Transverse colon (tissue), 4 donors: ENCODE results near the gene CDH11. TPM values are rescaled to one million over a fixed set of nuclear protein-coding genes. Genes with fewer than 3 reads are reported as not detected.

Experiments
- DNase-seq: peaks from one replicate; pipeline ENCODE4 v3.0.0-alpha.2; 2019
- H3K27ac ChIP-seq, 4 donors: fragments of 200-600 bp; sonication (generic); 2 replicates each; pipeline ENCODE4 v1.5.1; 2016 to 2018; ENCODE audit warnings: inconsistent platforms in 4 of 4
- H3K27me3 ChIP-seq: fragments of 200-600 bp; sonication (generic); 2 replicates; pipeline ENCODE4 v1.5.1; 2017; ENCODE audit warnings: inconsistent platforms
- H3K36me3 ChIP-seq, 4 donors: fragments of 200-600 bp; sonication (generic); 2 replicates each; pipeline ENCODE4 v1.5.1; 2017 to 2019; ENCODE audit warnings: inconsistent platforms in 4 of 4
- H3K4me1 ChIP-seq, 4 donors: fragments of 200-600 bp; sonication (generic); 2 replicates each; pipeline ENCODE4 v1.5.1; 2017 to 2020; ENCODE audit warnings: inconsistent platforms in 4 of 4
- H3K4me3 ChIP-seq, 4 donors: fragments of 200-600 bp; sonication (generic); 1 replicate in 1 of 4; 2 replicates in 3 of 4; pipeline versions ENCODE4 v1.5.1 to v1.6.1; 2017 to 2019; ENCODE audit warnings: inconsistent platforms in 4 of 4
- H3K9me3 ChIP-seq, 2 donors: fragments of 200-600 bp; sonication (generic); 2 replicates each; pipeline ENCODE4 v1.5.1; 2017 to 2019; ENCODE audit warnings: inconsistent platforms in 2 of 2
- CTCF ChIP-seq, 5 experiments: fragments of 200-600 bp in 3 of 5; fragments of 450-650 bp in 2 of 5; sonication (generic) in 3 of 5; IDR thresholded peaks; 1 replicate in 2 of 5; 2 replicates in 3 of 5; pipeline ENCODE4 v1.5.1; 2016 to 2017; ENCODE audit warnings: antibody characterized with exemption in 5 of 5, inconsistent platforms in 3 of 5, mild to moderate bottlenecking in 2 of 5, moderate library complexity in 1 of 5
- EP300 ChIP-seq: sonication (generic); formaldehyde crosslinking; IDR thresholded peaks from one replicate; pipeline ENCODE4 v1.6.1; 2017; ENCODE audit warnings: antibody characterized with exemption, low read depth
- POLR2A ChIP-seq: fragments of 450-650 bp; IDR thresholded peaks from one replicate; pipeline ENCODE4 v1.6.1; 2016; ENCODE audit warnings: antibody characterized with exemption, mild to moderate bottlenecking, moderate library complexity
- POLR2AphosphoS5 ChIP-seq, 3 donors: sonication (generic); formaldehyde crosslinking; IDR thresholded peaks; one replicate each; pipeline ENCODE4 v1.6.1; 2016; ENCODE audit warnings: antibody characterized with exemption in 3 of 3
- WGBS, 2 donors: methylation state at CpG; one replicate each; pipeline ENCODE4 v1.1.5; 2018; ENCODE audit warnings: low coverage in 1 of 2; 5-methylcytosine and 5-hydroxymethylcytosine counted together
- in situ Hi-C, 4 donors: fragments of 200-750 bp; cut with MboI; loops; one replicate each; pipeline versions ENCODE4 v1.15.0 to v1.15.1; 2017; ENCODE audit warnings: low sequenced_read_pairs in 3 of 4, low pct_ligation_motif_present in 1 of 4, low pct_unique_long_range_greater_than_20kb in 1 of 4
- intact Hi-C: fragments of 100-400 bp; cut with DNase I; formaldehyde crosslinking; loops from one replicate; pipeline ENCODE4 v1.15.1; 2023; ENCODE audit warnings: low total_unique reads
- total RNA-seq, 4 donors: library from RNA; depleted of rRNA; stranded (reverse); fragments of >200 nt; gene quantifications; one replicate each; pipeline ENCODE4 v1.1.0, GENCODE V29; 2016

The CDH11 gene
- total RNA-seq, 4 donors from 2014 or later: 8.2 to 141 (median 9.2) TPM

GRCh38 chr16:65125322-65125721, 3.5 kb upstream of the CDH11 start:
- DNase-seq: no peak
- Histone ChIP-seq H3K27me3 (peaks cover 37% of the 10 kb centered on the region), H3K4me1 (peaks cover 8 to 51% (median 40%) of the 10 kb centered on the region in 4 donors), H3K9me3 (no peaks in the 10 kb centered on the region), H3K4me3 (no peak overlapping the region), H3K27ac (peak overlapping the region; percentile 64 to 88 (median 82)), H3K36me3 (no peaks in the 10 kb centered on the region)
- in situ Hi-C loops: no loop called here
- WGBS, 2 donors: 5 to 18% methylated on average over 2 of the region's 2 CpGs
- TF ChIP-seq EP300 (no peak), CTCF (IDR thresholded peaks at IDR 0.05) (no peak), POLR2AphosphoS5 (IDR thresholded peaks at IDR 0.05) (no peak), POLR2A (no peak)
- intact Hi-C loops: no loop called here

- no peak overlapping the region for H3K4me3 ChIP-seq
- no peaks in the 10 kb centered on the region for H3K36me3 ChIP-seq
- in situ Hi-C loops: loop anchor here in 3 of 4 donors (25.0 kb wide), 3 partner anchors 712 to 1762 kb away; no protein-coding TSS in a partner anchor
- 36 to 38% methylated on average over 2 of the region's 2 CpGs for WGBS, 2 donors
- intact Hi-C loops: no loop called here
- peaks cover 43% of the 10 kb centered on the region for H3K27me3 ChIP-seq
- H3K4me1 ChIP-seq: peaks cover 8 to 53% (median 40%) of the 10 kb centered on the region in 4 donors
- peak overlapping the region; percentile 64 to 88 (median 82) for H3K27ac ChIP-seq
- TF ChIP-seq POLR2AphosphoS5 (IDR thresholded peaks at IDR 0.05) (no peak), EP300 (no peak), POLR2A (no peak), CTCF (IDR thresholded peaks at IDR 0.05) (no peak)
- no peaks in the 10 kb centered on the region for H3K9me3 ChIP-seq
- no peak for DNase-seq
These were observed 2.7 kb upstream of the CDH11 start for GRCh38 chr16:65124596-65124995.

GRCh38 chr16:65124212-65124548, 2.3 kb upstream of the CDH11 start:
- Histone ChIP-seq H3K27me3 (peaks cover 44% of the 10 kb centered on the region), H3K9me3 (no peaks in the 10 kb centered on the region), H3K36me3 (no peaks in the 10 kb centered on the region), H3K27ac (peak overlapping the region; percentile 79 to 88 (median 86)), H3K4me1 (peaks cover 8 to 53% (median 40%) of the 10 kb centered on the region in 4 donors), H3K4me3 (peak overlapping the region in 2 of 4 donors; percentile 47 to 70)
- TF ChIP-seq CTCF (IDR thresholded peaks at IDR 0.05) (no peak), EP300 (no peak), POLR2A (no peak), POLR2AphosphoS5 (IDR thresholded peaks at IDR 0.05) (no peak)
- intact Hi-C loops (no loop called here), in situ Hi-C loops (loop anchor here in 3 of 4 donors (25.0 kb wide), 3 partner anchors 712 to 1762 kb away; no protein-coding TSS in a partner anchor)
- DNase-seq: no peak
- 57 to 67% methylated on average over 1 to 7 of the region's 7 CpGs for WGBS, 2 donors

- 7 to 17% methylated on average over 7 to 50 of the region's 51 CpGs for WGBS, 2 donors
- Histone ChIP-seq H3K9me3 (no peaks in the 10 kb centered on the region), H3K36me3 (no peaks in the 10 kb centered on the region), H3K4me3 (peak overlapping the region; percentile 37 to 70 (median 54)), H3K27ac (peak overlapping the region; percentile 79 to 88 (median 86)), H3K4me1 (peaks cover 8 to 56% (median 40%) of the 10 kb centered on the region in 4 donors), H3K27me3 (peaks cover 44% of the 10 kb centered on the region)
- peak; percentile 17 for DNase-seq
- intact Hi-C loops: no loop called here
- TF ChIP-seq POLR2A (no peak), CTCF (IDR thresholded peaks at IDR 0.05) (no peak), POLR2AphosphoS5 (IDR thresholded peaks at IDR 0.05) (no peak), EP300 (no peak)
- in situ Hi-C loops: loop anchor here in 3 of 4 donors (25.0 kb wide), 3 partner anchors 711 to 1761 kb away; no protein-coding TSS in a partner anchor
These were observed 1.7 kb upstream of the CDH11 start for GRCh38 chr16:65123396-65124211.
